Panc1 (cell line): ENCODE data around the gene SV2C.

Experiments
- CTCF ChIP-seq: fragments of 450-650 bp; IDR thresholded peaks from 2 replicates; pipeline ENCODE4 v1.5.1; 2017; ENCODE audit warnings: mild to moderate bottlenecking
- POLR2AphosphoS5 ChIP-seq: IDR thresholded peaks from 2 replicates; pipeline ENCODE4 v1.6.1; 2012; ENCODE audit warnings: mild to moderate bottlenecking, low read depth, low read length, moderate library complexity
- REST ChIP-seq, 2 experiments: IDR thresholded peaks; 2 replicates each; pipeline ENCODE4 v1.6.1; 2011 to 2012; ENCODE audit warnings: low read depth in 2 of 2, control low read depth in 1 of 2, low read length in 1 of 2, mild to moderate bottlenecking in 1 of 2, moderate library complexity in 1 of 2; ENCODE audit not compliant: insufficient read depth in 1 of 2
- SIN3A ChIP-seq: IDR thresholded peaks from 2 replicates; pipeline ENCODE4 v1.6.1; 2012; ENCODE audit warnings: low read depth, mild to moderate bottlenecking, low read length, moderate library complexity, borderline replicate concordance; ENCODE audit not compliant: insufficient read depth

- TF ChIP-seq CTCF (no peak), POLR2AphosphoS5 (no peak), REST (IDR thresholded peaks at IDR 0.05; ENCODE audit: insufficient read depth in 1 of 2, low read depth in 2 of 2, low read length in 1 of 2) (no peak), SIN3A (no peak)
Measured at GRCh38 chr5:76190356-76190755, 107.2 kb downstream of the SV2C start.
